Forelimb muscle (tissue), 1 donor: ENCODE results near the gene AFAP1L2. TPM values are rescaled to one million over a fixed set of nuclear protein-coding genes. Genes with fewer than 3 reads are reported as not detected.

Source experiments
- DNase-seq: peaks from one replicate; pipeline ENCODE4 v3.0.0-alpha.2; 2013; ENCODE audit warnings: low read depth
- polyA plus RNA-seq: library from polyadenylated mRNA; unstranded; fragments of 120-200 nt; gene quantifications from one replicate; pipeline ENCODE4 v1.2.1, GENCODE V29; 2013; ENCODE audit not compliant: insufficient read length

Gene AFAP1L2
- polyA plus RNA-seq, 1 donor: 34.0 TPM

GRCh38 chr10:114408968-114409444, 4.7 kb upstream of the AFAP1L2 start:
- no peak for DNase-seq

GRCh38 chr10:114408112-114408967, 4.0 kb upstream of the AFAP1L2 start:
- no peak for DNase-seq

- no peak for DNase-seq
Measured at GRCh38 chr10:114406455-114406854, 2.2 kb upstream of the AFAP1L2 start.

- no peak for DNase-seq
Measured at GRCh38 chr10:114405011-114405350, 679 bp upstream of the AFAP1L2 start.

GRCh38 chr10:114403541-114404161, 651 bp downstream of the AFAP1L2 start:
- no peak for DNase-seq

- DNase-seq: no peak
Measured at GRCh38 chr10:114402871-114403540, 1.3 kb downstream of the AFAP1L2 start.

- no peak for DNase-seq
Measured at GRCh38 chr10:114402233-114402632, 2.1 kb downstream of the AFAP1L2 start.

GRCh38 chr10:114401195-114401791, 3.0 kb downstream of the AFAP1L2 start:
- peak; percentile 77 for DNase-seq

- DNase-seq: no peak
Measured at GRCh38 chr10:114400091-114400490, 4.2 kb downstream of the AFAP1L2 start.

- DNase-seq: no peak
Measured at GRCh38 chr10:114399576-114399975, 4.7 kb downstream of the AFAP1L2 start.

- no peak for DNase-seq
Measured at GRCh38 chr10:114398587-114399331, 5.5 kb downstream of the AFAP1L2 start.

- no peak for DNase-seq
Measured at GRCh38 chr10:114397651-114398145, 6.6 kb downstream of the AFAP1L2 start.

- no peak for DNase-seq
Measured at GRCh38 chr10:114396464-114396863, 7.8 kb downstream of the AFAP1L2 start.

- no peak for DNase-seq
Measured at GRCh38 chr10:114395366-114396022, 8.8 kb downstream of the AFAP1L2 start.

GRCh38 chr10:114394531-114394930, 9.8 kb downstream of the AFAP1L2 start:
- DNase-seq: no peak

GRCh38 chr10:114393886-114394285, 10.4 kb downstream of the AFAP1L2 start:
- no peak for DNase-seq

GRCh38 chr10:114393482-114393881, 10.8 kb downstream of the AFAP1L2 start:
- no peak for DNase-seq

- no peak for DNase-seq
Measured at GRCh38 chr10:114392112-114392835, 12.0 kb downstream of the AFAP1L2 start.

- no peak for DNase-seq
Measured at GRCh38 chr10:114391599-114391998, 12.7 kb downstream of the AFAP1L2 start.

- DNase-seq: no peak
Measured at GRCh38 chr10:114389426-114389825, 14.9 kb downstream of the AFAP1L2 start.
